HepG2 (cell line): ENCODE results near the gene TGDS. TPM values are rescaled to one million over a fixed set of nuclear protein-coding genes. Genes with fewer than 3 reads are reported as not detected.

Experiments
- ATAC-seq: fragments of 200-7000 bp; cut with Tn5 transposase; 3 replicates; pipeline ENCODE4 v1.9.1; 2020; ENCODE audit warnings: mild to moderate bottlenecking, moderate library complexity
- BruUV-seq: library from RNA; stranded (reverse); fragments of 400-500 nt; replicated peaks from 2 replicates; lab custom pipeline; 2021; lab: Mats Ljungman, UMichigan
- CTCF ChIA-PET: fragments of 300-600 bp; formaldehyde crosslinking; extraction: SDS; loops from one replicate; lab custom pipeline; 2021; ENCODE audit warnings: low total read pairs, inconsistent platforms, low intra/inter-chr PET ratio; lab: Yijun Ruan, JAX
- POLR2A ChIA-PET: fragments of 350-600 bp; sonication (Branson Sonifier 250); formaldehyde crosslinking; loops from one replicate; lab custom pipeline; 2020; ENCODE audit warnings: antibody characterized with exemption, inconsistent platforms; lab: Yijun Ruan, JAX
- DNase-seq: peaks from one replicate; pipeline ENCODE4 v3.0.0-alpha.2; 2015; ENCODE audit warnings: low spot score
- FAIRE-seq: peaks from 3 replicates; lab custom pipeline; 2011; peaks lifted over from hg19 to GRCh38; lab: Jason Lieb, UNC
- H2AFZ ChIP-seq: one replicate; pipeline ENCODE4 v1.6.1; 2011; ENCODE audit warnings: low read length, inconsistent platforms
- H3K27ac ChIP-seq: fragments of 300-600 bp; 3 replicates; pipeline ENCODE4 v1.8.0; 2011; ENCODE audit warnings: mixed run types, mild to moderate bottlenecking, mixed read lengths, low read length, inconsistent platforms; ENCODE audit not compliant: insufficient read depth; ENCODE audit errors: extremely low read length
- H3K27me3 ChIP-seq, 2 experiments: fragments of 200-600 bp in 1 of 2; 2 replicates in 1 of 2; 3 replicates in 1 of 2; pipeline versions ENCODE4 v1.6.0 to v1.8.0; 2011; ENCODE audit warnings: low read length in 2 of 2, mild to moderate bottlenecking in 2 of 2, moderate library complexity in 2 of 2, inconsistent platforms in 1 of 2; ENCODE audit not compliant: insufficient read depth in 2 of 2, control insufficient read depth in 1 of 2
- H3K36me3 ChIP-seq, 2 experiments: fragments of 200-600 bp in 1 of 2; replicated peaks in 1 of 2; 2 replicates in 1 of 2; 3 replicates in 1 of 2; pipeline versions ENCODE4 v1.5.1 to v1.8.0; 2011; ENCODE audit warnings: low read length in 2 of 2, inconsistent platforms in 1 of 2; ENCODE audit not compliant: insufficient read depth in 2 of 2, control insufficient read depth in 1 of 2
- H3K4me1 ChIP-seq: 2 replicates; pipeline ENCODE4 v1.5.1; 2012; ENCODE audit warnings: low read length, inconsistent platforms; ENCODE audit not compliant: insufficient read depth
- H3K4me2 ChIP-seq: 2 replicates; pipeline ENCODE4 v1.6.0; 2011; ENCODE audit warnings: low read depth, low read length, inconsistent platforms
- H3K4me3 ChIP-seq, 3 experiments: fragments of 200-600 bp in 1 of 3; sonication (generic), shearing (Covaris generic) in 1 of 3; replicated peaks in 1 of 3; 2 replicates each; pipeline ENCODE4 v1.5.1; 2011 to 2016; ENCODE audit warnings: low read length in 3 of 3, inconsistent platforms in 2 of 3, low read depth in 2 of 3, mild to moderate bottlenecking in 2 of 3, control low read depth in 1 of 3, mixed read lengths in 1 of 3; ENCODE audit not compliant: insufficient read depth in 1 of 3
- H3K79me2 ChIP-seq: one replicate; pipeline ENCODE4 v1.6.1; 2011; ENCODE audit warnings: low read length, inconsistent platforms; ENCODE audit not compliant: insufficient read depth
- H3K9ac ChIP-seq: 2 replicates; pipeline ENCODE4 v1.6.0; 2011; ENCODE audit warnings: mild to moderate bottlenecking, low read depth, low read length, inconsistent platforms; ENCODE audit not compliant: insufficient read depth
- H3K9me3 ChIP-seq: 2 replicates; pipeline ENCODE4 v1.5.1; 2012; ENCODE audit warnings: mild to moderate bottlenecking, low read length
- H4K20me1 ChIP-seq: 2 replicates; pipeline ENCODE4 v1.6.0; 2011; ENCODE audit warnings: inconsistent platforms, mild to moderate bottlenecking, low read length, moderate library complexity; ENCODE audit not compliant: insufficient read depth
- EEA1 ChIP-seq: sonication (generic); formaldehyde crosslinking; IDR thresholded peaks from 2 replicates; pipeline ENCODE4 v1.5.1; 2020; ENCODE audit warnings: mild to moderate bottlenecking, missing genetic modification reagents, borderline replicate concordance
- FOXK2 ChIP-seq: fragments of 450-650 bp; IDR thresholded peaks from 2 replicates; pipeline ENCODE4 v1.6.1; 2016
- ZNF350 ChIP-seq: sonication (generic); formaldehyde crosslinking; IDR thresholded peaks from 2 replicates; pipeline ENCODE4 v1.4.0; 2020; ENCODE audit warnings: mild to moderate bottlenecking, low read depth, missing genetic modification reagents, borderline replicate concordance
- ZNF546 ChIP-seq: sonication (generic); formaldehyde crosslinking; conservative IDR thresholded peaks from 2 replicates; pipeline ENCODE4 v1.8.1; 2023; ENCODE audit warnings: mild to moderate bottlenecking, missing genetic modification reagents
- ZNF773 ChIP-seq: sonication (generic); formaldehyde crosslinking; IDR thresholded peaks from 2 replicates; pipeline ENCODE4 v1.4.0; 2020; ENCODE audit warnings: missing genetic modification reagents, borderline replicate concordance
- in situ Hi-C: cut with HindIII; loops from 2 replicates; pipeline ENCODE4 v1.10.0; 2017; ENCODE audit warnings: low pct_unique_long_range_greater_than_20kb; ENCODE audit not compliant: extremely low pct_ligation_motif_present
- intact Hi-C: fragments of 100-400 bp; cut with micrococcal nuclease; formaldehyde crosslinking; loops from one replicate; pipeline ENCODE4 v1.10.0; 2022; ENCODE audit not compliant: unreplicated experiment
- polyA plus RNA-seq, 8 experiments: library from polyadenylated mRNA; depleted of rRNA in 3 of 8; stranded (reverse) in 7 of 8; unstranded in 1 of 8; fragments of >200 nt; fragmentation: Illumina TruSeq in 4 of 8; extraction: Trizol in 4 of 8; gene quantifications; 2 replicates each; pipeline versions ENCODE4 v1.2.1 to v1.2.3, GENCODE V29; 2011 to 2016; ENCODE audit warnings: low read depth in 4 of 8, missing spikeins in 1 of 8, mixed read lengths in 1 of 8; ENCODE audit not compliant: insufficient read depth in 1 of 8
- total RNA-seq, 5 experiments: library from RNA; depleted of rRNA; stranded (reverse); fragments of >200 nt; fragmentation: Illumina TruSeq; extraction: Trizol; gene quantifications; 2 replicates each; pipeline ENCODE4 v1.2.3, GENCODE V29; 2016; ENCODE audit warnings: low read depth in 1 of 5
- TF ChIP-seq, protein P1 (sequence below): sonication (generic); formaldehyde crosslinking; conservative IDR thresholded peaks from 2 replicates; pipeline ENCODE4 v1.8.0; 2022; ENCODE audit warnings: mild to moderate bottlenecking, moderate library complexity, missing genetic modification reagents
- TF ChIP-seq, protein P2 (sequence below): sonication (generic); formaldehyde crosslinking; IDR thresholded peaks from 2 replicates; pipeline ENCODE4 v1.5.0; 2020; ENCODE audit warnings: mild to moderate bottlenecking, missing genetic modification reagents

The TGDS gene
- total and polyA plus RNA-seq, 2 of the 13 experiments (the other 11 are each of a cell fraction or from before 2014, with no cell fraction given) = 15.5 to 17.9 TPM

DNA sequence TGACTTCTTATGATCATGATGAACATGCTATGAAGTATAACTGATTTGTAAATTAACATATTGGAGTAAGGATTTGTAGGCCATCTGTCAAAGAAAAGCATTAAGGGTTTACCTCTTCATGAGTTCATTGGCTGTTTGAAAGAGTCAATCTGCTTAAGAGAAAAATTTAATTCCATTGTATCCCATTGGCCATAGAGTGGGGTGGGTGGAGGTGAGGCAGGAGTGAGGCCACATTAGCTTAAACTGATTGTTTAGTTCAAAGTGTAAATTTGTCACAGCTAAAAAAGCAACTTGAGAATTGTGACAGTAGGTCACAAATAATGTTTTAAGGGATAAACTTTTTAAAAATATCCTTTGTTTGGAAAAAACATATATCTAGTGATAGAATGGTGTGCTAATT lies 17.1 kb upstream of the TGDS start:
- Histone ChIP-seq H2AFZ (no peak overlapping the region), H3K27me3 (peaks cover 0 to 4% of the 10 kb centered on the region in 2 experiments; a peak in 1 of 5 replicates), H3K4me3 (no peak overlapping the region), H3K9ac (no peak overlapping the region), H3K9me3 (no peaks in the 10 kb centered on the region), H3K4me2 (no peak overlapping the region), H3K36me3 (no peaks in the 10 kb centered on the region), H3K79me2 (no peaks in the 10 kb centered on the region), H3K4me1 (no peaks in the 10 kb centered on the region), H4K20me1 (no peaks in the 10 kb centered on the region), H3K27ac (no peak overlapping the region)
- DNase-seq (no peak), ATAC-seq (no peak), FAIRE-seq (no peak)
- in situ Hi-C loops (no loop called here), intact Hi-C loops (no loop called here)
- TF ChIP-seq ZNF350 (CRISPR knock-in tag) (no peak), ZNF773 (no peak), FOXK2 (no peak), EEA1 (CRISPR knock-in tag) (no peak), ZNF546 (CRISPR knock-in tag) (no peak)
- TF ChIP-seq, protein P1, sequence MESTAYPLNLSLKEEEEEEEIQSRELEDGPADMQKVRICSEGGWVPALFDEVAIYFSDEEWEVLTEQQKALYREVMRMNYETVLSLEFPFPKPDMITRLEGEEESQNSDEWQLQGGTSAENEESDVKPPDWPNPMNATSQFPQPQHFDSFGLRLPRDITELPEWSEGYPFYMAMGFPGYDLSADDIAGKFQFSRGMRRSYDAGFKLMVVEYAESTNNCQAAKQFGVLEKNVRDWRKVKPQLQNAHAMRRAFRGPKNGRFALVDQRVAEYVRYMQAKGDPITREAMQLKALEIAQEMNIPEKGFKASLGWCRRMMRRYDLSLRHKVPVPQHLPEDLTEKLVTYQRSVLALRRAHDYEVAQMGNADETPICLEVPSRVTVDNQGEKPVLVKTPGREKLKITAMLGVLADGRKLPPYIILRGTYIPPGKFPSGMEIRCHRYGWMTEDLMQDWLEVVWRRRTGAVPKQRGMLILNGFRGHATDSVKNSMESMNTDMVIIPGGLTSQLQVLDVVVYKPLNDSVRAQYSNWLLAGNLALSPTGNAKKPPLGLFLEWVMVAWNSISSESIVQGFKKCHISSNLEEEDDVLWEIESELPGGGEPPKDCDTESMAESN = no peak
- TF ChIP-seq, protein P2, sequence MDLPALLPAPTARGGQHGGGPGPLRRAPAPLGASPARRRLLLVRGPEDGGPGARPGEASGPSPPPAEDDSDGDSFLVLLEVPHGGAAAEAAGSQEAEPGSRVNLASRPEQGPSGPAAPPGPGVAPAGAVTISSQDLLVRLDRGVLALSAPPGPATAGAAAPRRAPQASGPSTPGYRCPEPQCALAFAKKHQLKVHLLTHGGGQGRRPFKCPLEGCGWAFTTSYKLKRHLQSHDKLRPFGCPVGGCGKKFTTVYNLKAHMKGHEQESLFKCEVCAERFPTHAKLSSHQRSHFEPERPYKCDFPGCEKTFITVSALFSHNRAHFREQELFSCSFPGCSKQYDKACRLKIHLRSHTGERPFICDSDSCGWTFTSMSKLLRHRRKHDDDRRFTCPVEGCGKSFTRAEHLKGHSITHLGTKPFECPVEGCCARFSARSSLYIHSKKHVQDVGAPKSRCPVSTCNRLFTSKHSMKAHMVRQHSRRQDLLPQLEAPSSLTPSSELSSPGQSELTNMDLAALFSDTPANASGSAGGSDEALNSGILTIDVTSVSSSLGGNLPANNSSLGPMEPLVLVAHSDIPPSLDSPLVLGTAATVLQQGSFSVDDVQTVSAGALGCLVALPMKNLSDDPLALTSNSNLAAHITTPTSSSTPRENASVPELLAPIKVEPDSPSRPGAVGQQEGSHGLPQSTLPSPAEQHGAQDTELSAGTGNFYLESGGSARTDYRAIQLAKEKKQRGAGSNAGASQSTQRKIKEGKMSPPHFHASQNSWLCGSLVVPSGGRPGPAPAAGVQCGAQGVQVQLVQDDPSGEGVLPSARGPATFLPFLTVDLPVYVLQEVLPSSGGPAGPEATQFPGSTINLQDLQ = no peak
- ChIA-PET POLR2A (interaction anchor here (1.9 kb wide), 1 partner anchor 17 kb away, joined by 7 read pairs; the partner anchor contains the start of gene TGDS), CTCF (no interaction called here)
- BruUV-seq = no TSS peak
